Suprapubic skin (tissue), 4 donors: ENCODE data around the gene PIGP. TPM values are rescaled to one million over a fixed set of nuclear protein-coding genes. Genes with fewer than 3 reads are reported as not detected.
A peak's percentile ranks its signal among the peaks of the same experiment; 100 is the strongest.

Experiments
- DNase-seq, 2 donors: peaks; one replicate each; pipeline ENCODE4 v3.0.0-alpha.2; 2019; ENCODE audit warnings: low spot score in 2 of 2
- H3K27ac ChIP-seq: fragments of 200-600 bp; sonication (generic); one replicate; pipeline ENCODE4 v1.5.1; 2019
- H3K27me3 ChIP-seq: fragments of 200-600 bp; sonication (generic); one replicate; pipeline ENCODE4 v1.5.1; 2019
- H3K36me3 ChIP-seq: fragments of 200-600 bp; sonication (generic); one replicate; pipeline ENCODE4 v1.5.1; 2019
- H3K4me1 ChIP-seq: fragments of 200-600 bp; sonication (generic); one replicate; pipeline ENCODE4 v1.5.1; 2019
- H3K4me3 ChIP-seq: fragments of 200-600 bp; sonication (generic); one replicate; pipeline ENCODE4 v1.5.1; 2019; ENCODE audit warnings: mild to moderate bottlenecking
- H3K9me3 ChIP-seq: fragments of 200-600 bp; sonication (generic); one replicate; pipeline ENCODE4 v1.5.1; 2019
- CTCF ChIP-seq, 2 donors: fragments of 200-600 bp in 1 of 2; fragments of 450-650 bp in 1 of 2; sonication (generic) in 1 of 2; IDR thresholded peaks; one replicate each; pipeline ENCODE4 v1.5.1; 2016 to 2019; ENCODE audit warnings: antibody characterized with exemption in 2 of 2, mild to moderate bottlenecking in 1 of 2, moderate library complexity in 1 of 2
- EP300 ChIP-seq: sonication (generic); formaldehyde crosslinking; IDR thresholded peaks from one replicate; pipeline ENCODE4 v1.6.1; 2017; ENCODE audit warnings: antibody characterized with exemption
- POLR2A ChIP-seq, 2 donors: fragments of 450-650 bp; IDR thresholded peaks; one replicate each; pipeline ENCODE4 v1.6.1; 2017; ENCODE audit warnings: antibody characterized with exemption in 2 of 2, mild to moderate bottlenecking in 2 of 2, moderate library complexity in 2 of 2
- POLR2AphosphoS5 ChIP-seq, 3 donors: sonication (generic); formaldehyde crosslinking; IDR thresholded peaks; one replicate each; pipeline ENCODE4 v1.6.1; 2017; ENCODE audit warnings: antibody characterized with exemption in 3 of 3
- WGBS: methylation state at CpG from one replicate; pipeline ENCODE4 v1.1.5; 2018; 5-methylcytosine and 5-hydroxymethylcytosine counted together
- total RNA-seq, 4 donors: library from RNA; depleted of rRNA; stranded (reverse); fragments of >200 nt; gene quantifications; one replicate each; pipeline ENCODE4 v1.1.0, GENCODE V29; 2016

Gene PIGP
- total RNA-seq, 4 donors from 2014 or later: 8.4 to 15.5 (median 13.6) TPM

GRCh38 chr21:37093977-37094376 is 21.1 kb upstream of the PIGP start:
- Histone ChIP-seq H3K4me1 (no peaks in the 10 kb centered on the region), H3K27ac (no peak overlapping the region), H3K4me3 (no peak overlapping the region), H3K27me3 (no peaks in the 10 kb centered on the region), H3K36me3 (peaks cover 39% of the 10 kb centered on the region), H3K9me3 (no peaks in the 10 kb centered on the region)
- DNase-seq: no peak
- TF ChIP-seq POLR2A (IDR thresholded peaks at IDR 0.05): no peak
- TF ChIP-seq EP300: no peak
- TF ChIP-seq CTCF (IDR thresholded peaks at IDR 0.05): no peak

DNA sequence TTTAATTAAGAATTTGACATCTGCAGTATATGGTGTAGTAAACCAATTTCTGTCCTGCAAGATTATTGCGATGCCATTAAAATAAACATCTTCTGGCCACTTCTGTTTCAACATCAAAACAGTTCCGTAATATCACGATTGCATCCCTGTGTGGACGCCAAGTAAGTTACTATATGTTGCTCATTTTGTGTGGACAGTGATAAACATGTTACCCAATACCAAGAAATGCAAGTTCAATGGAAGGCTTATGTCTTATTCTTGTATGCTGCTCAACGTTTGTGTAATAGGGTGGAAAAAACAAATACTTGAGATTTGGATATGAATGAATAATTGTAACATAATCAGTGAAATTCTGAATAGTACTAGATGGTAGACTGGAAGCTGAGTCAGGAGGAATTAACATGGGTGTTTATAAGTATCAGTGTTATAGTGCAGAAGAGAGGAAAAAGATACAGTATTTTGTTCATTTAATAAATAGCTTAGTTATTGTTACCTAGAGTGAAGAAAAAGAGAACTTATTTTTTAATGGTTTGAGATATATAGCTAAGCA is 15.4 kb upstream of the PIGP start:
- 73% methylated on average over 5 of the region's 5 CpGs for WGBS
- Histone ChIP-seq H3K36me3 (no peaks in the 10 kb centered on the region), H3K4me3 (no peak overlapping the region), H3K4me1 (peaks cover 7% of the 10 kb centered on the region), H3K27ac (no peak overlapping the region), H3K27me3 (no peaks in the 10 kb centered on the region), H3K9me3 (no peaks in the 10 kb centered on the region)
- TF ChIP-seq EP300 (no peak), POLR2AphosphoS5 (IDR thresholded peaks at IDR 0.05) (no peak), POLR2A (IDR thresholded peaks at IDR 0.05) (no peak), CTCF (IDR thresholded peaks at IDR 0.05) (no peak)
- no peak for DNase-seq

GRCh38 chr21:37087188-37087587 is 14.3 kb upstream of the PIGP start:
- TF ChIP-seq CTCF (IDR thresholded peaks at IDR 0.05): peak in 1 of 2 donors; percentile 10
- no peak for TF ChIP-seq POLR2A (IDR thresholded peaks at IDR 0.05)
- TF ChIP-seq EP300: no peak
- no peak for TF ChIP-seq POLR2AphosphoS5 (IDR thresholded peaks at IDR 0.05)
- no peaks in the 10 kb centered on the region for H3K9me3 ChIP-seq
- H3K27ac ChIP-seq: no peak overlapping the region
- WGBS: 54% methylated on average over 5 of the region's 5 CpGs
- DNase-seq: no peak
- no peaks in the 10 kb centered on the region for H3K36me3 ChIP-seq
- no peak overlapping the region for H3K4me3 ChIP-seq
- H3K27me3 ChIP-seq: no peaks in the 10 kb centered on the region
- peaks cover 14% of the 10 kb centered on the region for H3K4me1 ChIP-seq

GRCh38 chr21:37085726-37086125 is 12.9 kb upstream of the PIGP start:
- Histone ChIP-seq H3K9me3 (no peaks in the 10 kb centered on the region), H3K27me3 (no peaks in the 10 kb centered on the region), H3K27ac (no peak overlapping the region), H3K4me1 (peaks cover 14% of the 10 kb centered on the region), H3K4me3 (no peak overlapping the region), H3K36me3 (no peaks in the 10 kb centered on the region)
- WGBS: 78% methylated on average over 3 of the region's 3 CpGs
- TF ChIP-seq CTCF (IDR thresholded peaks at IDR 0.05): no peak
- no peak for TF ChIP-seq EP300
- TF ChIP-seq POLR2AphosphoS5 (IDR thresholded peaks at IDR 0.05): no peak
- no peak for TF ChIP-seq POLR2A (IDR thresholded peaks at IDR 0.05)
- no peak for DNase-seq

- TF ChIP-seq EP300: no peak
- TF ChIP-seq POLR2A (IDR thresholded peaks at IDR 0.05): no peak
- TF ChIP-seq CTCF (IDR thresholded peaks at IDR 0.05): no peak
- no peak for TF ChIP-seq POLR2AphosphoS5 (IDR thresholded peaks at IDR 0.05)
- Histone ChIP-seq H3K9me3 (no peaks in the 10 kb centered on the region), H3K27me3 (no peaks in the 10 kb centered on the region), H3K36me3 (no peaks in the 10 kb centered on the region), H3K4me3 (no peak overlapping the region), H3K27ac (no peak overlapping the region), H3K4me1 (peaks cover 14% of the 10 kb centered on the region)
- DNase-seq: no peak
Observed at GRCh38 chr21:37082856-37083528, 10.1 kb upstream of the PIGP start.
